ENCODE data around the gene ZNF281. TPM values are rescaled to one million over a fixed set of nuclear protein-coding genes. Genes with fewer than 3 reads are reported as not detected.

Gene ZNF281
- total RNA-seq, 2 donors from 2014 or later = 13.1 to 15.8 TPM

GRCh38 chr1:200388791-200389190, 21.0 kb downstream of the ZNF281 start:
- Mint-ChIP-seq H3K36me3 (ENCODE audit: low read depth) (no peaks in the 10 kb centered on the region), H3K4me1 (no peaks in the 10 kb centered on the region), H3K9me3 (no peaks in the 10 kb centered on the region), H3K27ac (no peak overlapping the region), H3K27me3 (no peaks in the 10 kb centered on the region), H3K4me3 (no peak overlapping the region)
- no peak for ATAC-seq (replicated peaks)

- ATAC-seq (replicated peaks) = no peak
- no peak overlapping the region for H3K4me3 Mint-ChIP-seq
- no peaks in the 10 kb centered on the region for H3K27me3 Mint-ChIP-seq
- H3K4me1 Mint-ChIP-seq = no peaks in the 10 kb centered on the region
- H3K36me3 Mint-ChIP-seq (ENCODE audit: low read depth) = no peaks in the 10 kb centered on the region
- no peak overlapping the region for H3K27ac Mint-ChIP-seq
- H3K9me3 Mint-ChIP-seq = no peaks in the 10 kb centered on the region
Measured at GRCh38 chr1:200386416-200386815, 23.4 kb downstream of the ZNF281 start.

- Mint-ChIP-seq H3K4me3 (no peak overlapping the region), H3K27me3 (no peaks in the 10 kb centered on the region), H3K36me3 (ENCODE audit: low read depth) (no peaks in the 10 kb centered on the region), H3K4me1 (no peaks in the 10 kb centered on the region), H3K27ac (no peak overlapping the region), H3K9me3 (no peaks in the 10 kb centered on the region)
- no peak for ATAC-seq (replicated peaks)
Measured at GRCh38 chr1:200384818-200385390, 24.9 kb downstream of the ZNF281 start.

- Mint-ChIP-seq H3K36me3 (ENCODE audit: low read depth) (no peaks in the 10 kb centered on the region), H3K9me3 (no peaks in the 10 kb centered on the region), H3K4me3 (no peak overlapping the region), H3K4me1 (no peaks in the 10 kb centered on the region), H3K27me3 (no peaks in the 10 kb centered on the region), H3K27ac (no peak overlapping the region)
- no peak for ATAC-seq (replicated peaks)
Measured at GRCh38 chr1:200381256-200381984, 28.4 kb downstream of the ZNF281 start.

GRCh38 chr1:200380589-200381021, 29.2 kb downstream of the ZNF281 start:
- H3K9me3 Mint-ChIP-seq = no peaks in the 10 kb centered on the region
- H3K27me3 Mint-ChIP-seq = no peaks in the 10 kb centered on the region
- no peaks in the 10 kb centered on the region for H3K4me1 Mint-ChIP-seq
- H3K36me3 Mint-ChIP-seq (ENCODE audit: low read depth) = no peaks in the 10 kb centered on the region
- ATAC-seq (replicated peaks) = peak; percentile 93
- no peak overlapping the region for H3K4me3 Mint-ChIP-seq
- H3K27ac Mint-ChIP-seq = no peak overlapping the region

DNA sequence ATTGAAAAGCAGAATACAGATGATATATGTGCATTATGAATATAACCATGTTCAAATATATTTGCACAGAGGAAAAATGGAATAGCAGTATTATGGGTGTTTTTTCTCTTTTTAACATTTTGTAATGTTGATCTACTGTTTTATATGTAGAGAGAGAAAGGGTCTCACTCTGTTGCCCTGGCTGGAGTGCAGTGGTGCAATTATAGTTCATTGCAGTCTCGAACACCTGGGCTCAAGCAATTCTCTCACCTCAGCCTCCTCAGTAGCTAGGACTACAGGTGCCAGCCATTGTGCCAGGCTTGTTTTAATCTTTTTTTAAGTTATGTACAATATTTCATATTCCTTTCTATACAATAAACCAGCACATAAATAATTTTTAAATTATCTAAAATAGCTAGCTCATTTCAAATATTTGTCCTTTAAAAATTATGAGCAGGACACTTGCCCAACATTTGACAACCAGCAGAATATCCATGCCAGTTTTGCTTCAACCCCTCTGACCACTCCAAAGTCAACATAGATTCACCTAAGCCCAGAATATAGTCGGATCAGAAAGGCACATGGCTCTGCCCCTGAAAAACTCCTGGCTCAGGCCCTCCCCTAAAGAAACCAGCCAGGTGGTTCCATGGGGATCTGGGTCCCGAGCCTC, 29.8 kb downstream of the ZNF281 start:
- Mint-ChIP-seq H3K4me1 (no peaks in the 10 kb centered on the region), H3K4me3 (no peak overlapping the region), H3K9me3 (no peaks in the 10 kb centered on the region), H3K36me3 (ENCODE audit: low read depth) (no peaks in the 10 kb centered on the region), H3K27me3 (no peaks in the 10 kb centered on the region), H3K27ac (no peak overlapping the region)
- ATAC-seq (replicated peaks) = no peak

GRCh38 chr1:200379432-200379757, 30.4 kb downstream of the ZNF281 start:
- Mint-ChIP-seq H3K4me1 (no peaks in the 10 kb centered on the region), H3K36me3 (ENCODE audit: low read depth) (no peaks in the 10 kb centered on the region), H3K4me3 (no peak overlapping the region), H3K27ac (no peak overlapping the region), H3K27me3 (no peaks in the 10 kb centered on the region), H3K9me3 (no peaks in the 10 kb centered on the region)
- no peak for ATAC-seq (replicated peaks)

- Mint-ChIP-seq H3K27ac (no peak overlapping the region), H3K27me3 (no peaks in the 10 kb centered on the region), H3K4me1 (no peaks in the 10 kb centered on the region), H3K4me3 (no peak overlapping the region), H3K9me3 (no peaks in the 10 kb centered on the region), H3K36me3 (ENCODE audit: low read depth) (no peaks in the 10 kb centered on the region)
- ATAC-seq (replicated peaks) = no peak
Measured at GRCh38 chr1:200378096-200378495, 31.7 kb downstream of the ZNF281 start.

DNA sequence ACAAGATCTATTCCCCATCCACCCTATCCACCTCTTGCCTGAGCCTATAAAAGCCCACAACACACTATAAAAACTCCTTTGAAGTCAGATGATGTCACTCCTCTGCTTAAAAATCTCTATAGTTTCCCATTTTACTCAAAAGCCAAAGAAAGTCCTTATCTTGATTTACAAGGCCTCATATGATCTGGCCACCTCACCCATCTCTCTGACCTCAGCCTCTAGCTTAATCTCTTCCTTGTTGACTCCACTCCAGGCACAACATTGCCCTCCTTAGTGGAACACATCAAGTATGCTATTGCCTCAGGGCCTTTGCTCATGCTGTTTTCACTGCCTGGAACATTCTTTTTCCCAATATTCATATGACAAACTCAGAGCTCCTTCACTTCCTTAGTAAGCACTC, 33.3 kb downstream of the ZNF281 start:
- Mint-ChIP-seq H3K4me3 (no peak overlapping the region), H3K27ac (no peak overlapping the region), H3K36me3 (ENCODE audit: low read depth) (no peaks in the 10 kb centered on the region), H3K9me3 (no peaks in the 10 kb centered on the region), H3K27me3 (no peaks in the 10 kb centered on the region), H3K4me1 (no peaks in the 10 kb centered on the region)
- ATAC-seq (replicated peaks) = no peak

DNA sequence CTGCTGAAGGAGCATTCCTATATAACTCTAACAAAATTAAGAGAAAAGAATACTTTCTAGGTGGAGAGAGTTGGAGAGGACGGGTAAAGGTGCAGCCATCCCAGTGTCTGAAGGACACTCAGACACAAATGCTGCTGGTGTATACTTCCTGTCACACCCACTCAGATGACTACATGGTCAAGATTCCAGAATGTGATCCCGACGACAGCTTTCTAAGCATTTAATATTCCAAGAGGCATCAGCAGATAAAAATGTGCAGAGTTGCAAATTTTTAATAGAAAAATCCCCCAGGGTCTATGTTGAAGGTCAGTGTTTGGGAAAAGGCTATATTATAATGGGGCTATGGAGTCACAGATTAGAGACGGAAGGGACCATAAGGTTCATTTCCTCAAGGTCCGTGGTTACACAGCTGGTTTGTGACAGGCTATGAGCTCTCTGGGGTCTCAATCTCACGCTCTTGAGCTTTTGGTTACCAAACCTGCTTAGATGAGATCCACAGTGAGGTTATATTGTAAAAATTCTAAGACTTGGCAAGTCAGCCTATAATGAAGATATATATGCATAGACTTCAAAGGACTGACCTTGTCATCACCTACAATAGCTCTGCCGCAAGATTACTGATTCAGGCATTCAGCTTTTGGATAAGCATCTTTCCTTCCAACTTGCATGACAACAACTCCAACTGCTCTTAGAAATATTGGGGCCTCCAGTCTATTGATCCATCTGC, 35.1 kb downstream of the ZNF281 start:
- no peaks in the 10 kb centered on the region for H3K4me1 Mint-ChIP-seq
- H3K4me3 Mint-ChIP-seq = no peak overlapping the region
- H3K27ac Mint-ChIP-seq = no peak overlapping the region
- ATAC-seq (replicated peaks) = no peak
- H3K36me3 Mint-ChIP-seq (ENCODE audit: low read depth) = no peaks in the 10 kb centered on the region
- H3K27me3 Mint-ChIP-seq = no peaks in the 10 kb centered on the region
- no peaks in the 10 kb centered on the region for H3K9me3 Mint-ChIP-seq

DNA sequence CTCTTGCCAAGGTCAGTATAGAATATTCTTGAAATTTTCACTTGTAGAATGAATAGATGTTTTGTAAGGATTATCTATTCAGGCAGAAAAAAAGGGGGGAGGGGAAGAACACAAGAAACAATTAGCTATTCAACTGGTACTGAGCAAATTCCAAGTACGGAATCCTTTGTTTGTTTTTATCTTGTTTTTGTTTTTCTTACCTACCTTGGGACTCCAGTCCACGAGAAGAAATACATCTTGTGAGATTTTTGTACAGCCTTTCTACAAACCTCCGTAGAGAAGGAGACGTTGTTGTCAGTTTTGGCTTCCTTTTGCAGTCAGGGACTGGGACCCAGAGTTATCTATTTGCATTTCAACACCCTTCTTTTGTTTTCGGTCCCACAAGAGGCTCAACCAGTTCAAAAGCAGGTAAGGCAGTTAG, 36.0 kb downstream of the ZNF281 start:
- Mint-ChIP-seq H3K4me1 (no peaks in the 10 kb centered on the region), H3K4me3 (no peak overlapping the region)
- no peak for ATAC-seq (replicated peaks)

DNA sequence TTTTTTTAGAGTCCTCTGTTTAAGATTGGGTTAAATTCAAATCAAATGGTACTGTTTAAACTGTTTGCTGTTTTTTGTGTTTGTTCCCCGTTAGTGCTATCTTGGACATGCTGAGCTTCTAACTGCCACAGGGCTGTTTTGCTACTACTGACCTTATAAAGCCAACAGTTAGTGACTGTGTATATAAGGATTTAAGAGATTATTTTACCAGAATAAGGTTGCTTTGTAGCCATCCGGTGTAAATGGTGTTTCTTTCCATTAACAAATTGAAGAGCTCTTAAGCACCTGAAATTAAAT, 37.0 kb downstream of the ZNF281 start:
- no peak overlapping the region for H3K4me3 Mint-ChIP-seq
- no peaks in the 10 kb centered on the region for H3K27me3 Mint-ChIP-seq
- H3K36me3 Mint-ChIP-seq (ENCODE audit: low read depth) = no peaks in the 10 kb centered on the region
- no peaks in the 10 kb centered on the region for H3K4me1 Mint-ChIP-seq
- ATAC-seq (replicated peaks) = no peak
- H3K9me3 Mint-ChIP-seq = no peaks in the 10 kb centered on the region
- no peak overlapping the region for H3K27ac Mint-ChIP-seq

More for the DNA sequence above, 36.0 kb downstream of the ZNF281 start:
- H3K36me3 Mint-ChIP-seq (ENCODE audit: low read depth) = no peaks in the 10 kb centered on the region
- no peaks in the 10 kb centered on the region for H3K9me3 Mint-ChIP-seq
- no peak overlapping the region for H3K27ac Mint-ChIP-seq
- H3K27me3 Mint-ChIP-seq = no peaks in the 10 kb centered on the region

DNA sequence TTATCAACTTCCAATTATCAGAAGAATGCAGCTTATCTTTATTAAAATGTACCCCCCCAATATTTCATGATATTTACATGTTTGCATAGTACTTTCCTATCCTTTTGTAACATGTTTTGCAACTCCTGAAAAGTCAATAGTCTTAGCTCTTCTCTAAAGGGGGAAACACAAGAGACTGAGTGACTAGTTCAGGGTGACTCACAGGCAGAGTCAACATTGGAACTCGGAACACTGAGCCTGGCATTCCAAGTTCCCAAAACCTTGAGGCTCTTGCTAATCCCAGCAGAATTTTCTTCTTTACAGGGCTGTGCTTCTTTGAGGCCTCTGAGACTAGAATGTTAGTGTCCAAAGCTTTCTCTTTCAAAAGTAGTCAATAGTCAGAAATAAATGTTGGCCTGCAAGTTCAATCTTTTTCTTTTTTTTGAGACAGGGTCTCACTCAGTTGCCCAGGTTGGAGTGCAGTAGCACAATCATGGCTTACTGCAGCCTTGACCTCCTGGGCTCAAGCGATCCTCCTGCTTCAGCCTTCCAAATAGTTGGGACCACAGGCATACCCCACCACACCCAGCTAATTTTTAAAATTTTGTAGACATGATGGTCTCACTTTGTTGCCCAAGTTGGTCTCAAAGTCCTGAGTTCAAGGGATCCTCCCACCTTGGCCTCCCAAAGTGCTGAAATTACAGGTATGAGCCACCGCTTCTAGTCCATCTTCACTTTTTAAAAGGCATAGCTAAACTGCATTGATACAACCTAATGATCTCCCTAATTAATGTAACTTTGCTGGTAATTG, 37.5 kb downstream of the ZNF281 start:
- H3K4me1 Mint-ChIP-seq = no peaks in the 10 kb centered on the region
- H3K4me3 Mint-ChIP-seq = no peak overlapping the region
- H3K36me3 Mint-ChIP-seq (ENCODE audit: low read depth) = no peaks in the 10 kb centered on the region
- H3K27ac Mint-ChIP-seq = no peak overlapping the region
- H3K27me3 Mint-ChIP-seq = no peaks in the 10 kb centered on the region
- no peaks in the 10 kb centered on the region for H3K9me3 Mint-ChIP-seq
- no peak for ATAC-seq (replicated peaks)

- Mint-ChIP-seq H3K9me3 (no peaks in the 10 kb centered on the region), H3K36me3 (ENCODE audit: low read depth) (no peaks in the 10 kb centered on the region), H3K27ac (no peak overlapping the region), H3K27me3 (no peaks in the 10 kb centered on the region), H3K4me1 (no peaks in the 10 kb centered on the region), H3K4me3 (no peak overlapping the region)
- no peak for ATAC-seq (replicated peaks)
Measured at GRCh38 chr1:200369706-200370105, 40.1 kb downstream of the ZNF281 start.

Measured in activated T-helper 17 cell treated with anti-CD3 and anti-CD28 coated beads, Interleukin-2, amount 50 U/mL, for 72 hours (primary cell).